GM12878 (cell line): ENCODE data around the gene NT5C2. TPM values are rescaled to one million over a fixed set of nuclear protein-coding genes. Genes with fewer than 3 reads are reported as not detected.

ENCODE experiments used
- ATAC-seq: fragments of 200-7000 bp; cut with Tn5 transposase; 3 replicates; pipeline ENCODE4 v1.9.1; 2020; ENCODE audit warnings: mild to moderate bottlenecking, moderate library complexity
- BruUV-seq: library from RNA; stranded (reverse); fragments of 400-500 nt; replicated peaks from 2 replicates; lab custom pipeline; 2021; lab: Mats Ljungman, UMichigan
- CTCF ChIA-PET: fragments of 300-600 bp; sonication (Branson Sonifier 250); formaldehyde crosslinking; extraction: SDS; loops from one replicate; lab custom pipeline; 2021; ENCODE audit warnings: inconsistent platforms; lab: Yijun Ruan, JAX
- POLR2A ChIA-PET: fragments of 350-600 bp; formaldehyde crosslinking; extraction: SDS; loops from one replicate; lab custom pipeline; 2021; ENCODE audit warnings: inconsistent platforms; lab: Charles Lee
- RAD21 ChIA-PET: fragments of 300-600 bp; sonication (Branson Sonifier 250); formaldehyde crosslinking; loops from one replicate; lab custom pipeline; 2023; ENCODE audit warnings: antibody characterized with exemption; ENCODE audit not compliant: unreplicated experiment; lab: Charles Lee
- SMC1A ChIA-PET: fragments of 300-600 bp; sonication (Branson Sonifier 250); formaldehyde crosslinking; loops from one replicate; lab custom pipeline; 2023; ENCODE audit not compliant: unreplicated experiment, uncharacterized antibody; lab: Charles Lee
- DNase-seq: peaks from one replicate; pipeline ENCODE4 v3.0.0-alpha.2; 2011; ENCODE audit warnings: low read depth, low spot score
- FAIRE-seq: peaks from 3 replicates; lab custom pipeline; 2011; peaks lifted over from hg19 to GRCh38; lab: Jason Lieb, UNC
- H2AFZ ChIP-seq: 2 replicates; pipeline ENCODE4 v1.6.0; 2011; ENCODE audit warnings: low read depth, low read length, control low read depth; ENCODE audit not compliant: control insufficient read depth
- H3K27ac ChIP-seq: 2 replicates; pipeline ENCODE4 v1.5.1; 2011; ENCODE audit warnings: control low read depth; ENCODE audit not compliant: control insufficient read depth, insufficient read depth
- H3K27me3 ChIP-seq, 2 experiments: replicated peaks in 1 of 2; 2 replicates each; pipeline versions ENCODE4 v1.6.0 to v1.6.1; 2011; ENCODE audit warnings: low read length in 1 of 2; ENCODE audit not compliant: control insufficient read depth in 2 of 2, insufficient read depth in 2 of 2
- H3K36me3 ChIP-seq, 2 experiments: 2 replicates each; pipeline ENCODE4 v1.5.1; 2011; ENCODE audit warnings: low read length in 1 of 2; ENCODE audit not compliant: control insufficient read depth in 2 of 2, insufficient read depth in 2 of 2
- H3K4me1 ChIP-seq: 2 replicates; pipeline ENCODE4 v1.6.1; 2011; ENCODE audit warnings: mild to moderate bottlenecking, low read length, moderate library complexity, mixed read lengths; ENCODE audit not compliant: control insufficient read depth, insufficient read depth
- H3K4me2 ChIP-seq: 2 replicates; pipeline ENCODE4 v1.6.0; 2011; ENCODE audit warnings: control low read depth; ENCODE audit not compliant: control insufficient read depth, insufficient read depth
- H3K4me3 ChIP-seq: fragments of 200-600 bp; sonication (generic); 2 replicates; pipeline ENCODE4 v1.5.1; 2016
- H3K79me2 ChIP-seq: 2 replicates; pipeline ENCODE4 v1.6.0; 2011; ENCODE audit warnings: low read length; ENCODE audit not compliant: control insufficient read depth, insufficient read depth
- H3K9ac ChIP-seq: 2 replicates; pipeline ENCODE4 v1.8.0; 2011; ENCODE audit warnings: low read length, control low read depth, mixed read lengths; ENCODE audit not compliant: control insufficient read depth, insufficient read depth
- H3K9me3 ChIP-seq: replicated peaks from 3 replicates; pipeline ENCODE4 v1.5.1; 2011; ENCODE audit warnings: mild to moderate bottlenecking, low read length; ENCODE audit not compliant: control insufficient read depth, insufficient read depth
- H4K20me1 ChIP-seq: 2 replicates; pipeline ENCODE4 v1.6.0; 2011; ENCODE audit not compliant: control insufficient read depth, insufficient read depth
- BHLHE40 ChIP-seq, 2 experiments: fragments of 450-650 bp in 1 of 2; IDR thresholded peaks; 2 replicates each; pipeline ENCODE4 v1.6.1; 2011 to 2017; ENCODE audit warnings: low read depth in 2 of 2, borderline replicate concordance in 1 of 2, improper control_type of control experiment in 1 of 2, low read length in 1 of 2, mild to moderate bottlenecking in 1 of 2
- GATAD2B ChIP-seq: fragments of 450-650 bp; conservative IDR thresholded peaks from 2 replicates; pipeline ENCODE4 v1.6.1; 2017; ENCODE audit warnings: low read depth, mild to moderate bottlenecking, moderate library complexity
- HCFC1 ChIP-seq: fragments of 150-350 bp; IDR thresholded peaks from 2 replicates; pipeline ENCODE4 v1.6.1; 2014; ENCODE audit warnings: low read length
- HDGF ChIP-seq: fragments of 450-650 bp; IDR thresholded peaks from 2 replicates; pipeline ENCODE4 v1.6.1; 2016; ENCODE audit warnings: antibody characterized with exemption
- IKZF1 ChIP-seq: fragments of 450-650 bp; conservative IDR thresholded peaks from 2 replicates; pipeline ENCODE4 v1.6.1; 2017; ENCODE audit warnings: antibody characterized with exemption, mild to moderate bottlenecking
- IKZF2 ChIP-seq, 2 experiments: fragments of 450-650 bp; IDR thresholded peaks; 2 replicates each; pipeline ENCODE4 v1.6.1; 2017; ENCODE audit warnings: mild to moderate bottlenecking in 2 of 2, moderate library complexity in 2 of 2
- KAT2A ChIP-seq: conservative IDR thresholded peaks from 2 replicates; pipeline ENCODE4 v1.6.1; 2011; ENCODE audit warnings: low read depth, low read length; ENCODE audit not compliant: control insufficient read depth
- LARP7 ChIP-seq: fragments of 450-650 bp; IDR thresholded peaks from 2 replicates; pipeline ENCODE4 v1.6.1; 2017; ENCODE audit warnings: mild to moderate bottlenecking
- MEF2B ChIP-seq: fragments of 450-650 bp; IDR thresholded peaks from 2 replicates; pipeline ENCODE4 v1.6.1; 2018; ENCODE audit warnings: mild to moderate bottlenecking, moderate library complexity; ENCODE audit not compliant: partially characterized antibody, poor library complexity, severe bottlenecking
- POLR2A ChIP-seq: IDR thresholded peaks from 2 replicates; pipeline ENCODE4 v1.6.1; 2011; ENCODE audit warnings: low read depth, mild to moderate bottlenecking, low read length
- RAD51 ChIP-seq: fragments of 450-650 bp; IDR thresholded peaks from 2 replicates; pipeline ENCODE4 v1.6.1; 2016; ENCODE audit warnings: moderate library complexity, mild to moderate bottlenecking, inconsistent platforms
- SIX5 ChIP-seq: IDR thresholded peaks from 2 replicates; pipeline ENCODE4 v1.6.1; 2011; ENCODE audit warnings: mild to moderate bottlenecking, low read depth, low read length, moderate library complexity; ENCODE audit not compliant: severe bottlenecking
- SPI1 ChIP-seq: IDR thresholded peaks from 2 replicates; pipeline ENCODE4 v1.6.1; 2011; ENCODE audit warnings: low read depth, mild to moderate bottlenecking, low read length, moderate library complexity, borderline replicate concordance; ENCODE audit not compliant: insufficient read depth
- SUZ12 ChIP-seq: fragments of 200-600 bp; sonication (generic); IDR thresholded peaks from one replicate; pipeline ENCODE4 v1.6.1; 2018; ENCODE audit warnings: antibody characterized with exemption, mild to moderate bottlenecking; ENCODE audit not compliant: unreplicated experiment
- TBL1XR1 ChIP-seq: IDR thresholded peaks from 2 replicates; pipeline ENCODE4 v1.6.1; 2012; ENCODE audit warnings: low read depth, low read length, improper control_type of control experiment
- WRNIP1 ChIP-seq: IDR thresholded peaks from 2 replicates; pipeline ENCODE4 v1.6.1; 2011; ENCODE audit warnings: low read depth, low read length, improper control_type of control experiment, borderline replicate concordance
- ZNF622 ChIP-seq: fragments of 450-650 bp; IDR thresholded peaks from 2 replicates; pipeline ENCODE4 v1.6.1; 2017; ENCODE audit warnings: mild to moderate bottlenecking, inconsistent platforms
- WGBS: methylation state at CpG from one replicate; pipeline ENCODE4 v1.1.6; 2016; ENCODE audit warnings: low lambda C conversion rate; ENCODE audit not compliant: insufficient replicate concordance, insufficient coverage; ENCODE audit errors: missing lambda C conversion rate; 5-methylcytosine and 5-hydroxymethylcytosine counted together
- in situ Hi-C: fragments of 300-500 bp; cut with MboI; formaldehyde crosslinking; loops from 9 replicates; pipeline ENCODE4 v1.14.3; 2018; ENCODE audit warnings: mixed read lengths
- intact Hi-C: fragments of 100-400 bp; cut with micrococcal nuclease; formaldehyde crosslinking; loops from one replicate; pipeline ENCODE4 v1.14.2; 2022; ENCODE audit not compliant: unreplicated experiment
- polyA plus RNA-seq, 11 experiments: library from polyadenylated mRNA; depleted of rRNA in 4 of 11; unstranded in 6 of 11; stranded (reverse) in 5 of 11; fragments of >200 nt; fragmentation: Nextera tagmentation in 4 of 11; fragmentation: Illumina TruSeq in 1 of 11; extraction: Ambion mirVana in 4 of 11; extraction: Trizol in 1 of 11; gene quantifications; 1 replicate in 1 of 11; 2 replicates in 10 of 11; pipeline versions ENCODE4 v1.2.1 to v1.2.3, GENCODE V29; 2011 to 2016; ENCODE audit warnings: inconsistent platforms in 2 of 11, missing spikeins in 2 of 11, low read depth in 1 of 11
- total RNA-seq, 4 experiments: library from RNA; depleted of rRNA in 3 of 4; stranded (reverse); fragments of >200 nt in 3 of 4; fragmentation: Illumina TruSeq in 1 of 4; extraction: Trizol in 1 of 4; gene quantifications; 2 replicates each; pipeline versions ENCODE4 v1.2.1 to v1.2.3, GENCODE V29; 2013 to 2021
- TF ChIP-seq, protein P1 (sequence below): fragments of 450-650 bp; IDR thresholded peaks from 2 replicates; pipeline ENCODE4 v1.6.1; 2017; ENCODE audit warnings: low read depth, mild to moderate bottlenecking, moderate library complexity
- TF ChIP-seq, protein P2 (sequence below), 3 experiments: IDR thresholded peaks in 2 of 3; conservative IDR thresholded peaks in 1 of 3; 2 replicates each; pipeline ENCODE4 v1.5.1; 2011; ENCODE audit warnings: low read depth in 3 of 3, low read length in 3 of 3, mild to moderate bottlenecking in 3 of 3, control low read depth in 2 of 3, moderate library complexity in 2 of 3, inconsistent platforms in 1 of 3, mixed read lengths in 1 of 3; ENCODE audit not compliant: control insufficient read depth in 2 of 3, insufficient read depth in 1 of 3; ENCODE audit errors: extremely low read depth in 1 of 3

NT5C2 gene
- total and polyA plus RNA-seq, 10 of the 15 experiments (the other 5 are each of a cell fraction or from before 2014, with no cell fraction given), result 15.8 to 70.1 (median 56.0) TPM

DNA sequence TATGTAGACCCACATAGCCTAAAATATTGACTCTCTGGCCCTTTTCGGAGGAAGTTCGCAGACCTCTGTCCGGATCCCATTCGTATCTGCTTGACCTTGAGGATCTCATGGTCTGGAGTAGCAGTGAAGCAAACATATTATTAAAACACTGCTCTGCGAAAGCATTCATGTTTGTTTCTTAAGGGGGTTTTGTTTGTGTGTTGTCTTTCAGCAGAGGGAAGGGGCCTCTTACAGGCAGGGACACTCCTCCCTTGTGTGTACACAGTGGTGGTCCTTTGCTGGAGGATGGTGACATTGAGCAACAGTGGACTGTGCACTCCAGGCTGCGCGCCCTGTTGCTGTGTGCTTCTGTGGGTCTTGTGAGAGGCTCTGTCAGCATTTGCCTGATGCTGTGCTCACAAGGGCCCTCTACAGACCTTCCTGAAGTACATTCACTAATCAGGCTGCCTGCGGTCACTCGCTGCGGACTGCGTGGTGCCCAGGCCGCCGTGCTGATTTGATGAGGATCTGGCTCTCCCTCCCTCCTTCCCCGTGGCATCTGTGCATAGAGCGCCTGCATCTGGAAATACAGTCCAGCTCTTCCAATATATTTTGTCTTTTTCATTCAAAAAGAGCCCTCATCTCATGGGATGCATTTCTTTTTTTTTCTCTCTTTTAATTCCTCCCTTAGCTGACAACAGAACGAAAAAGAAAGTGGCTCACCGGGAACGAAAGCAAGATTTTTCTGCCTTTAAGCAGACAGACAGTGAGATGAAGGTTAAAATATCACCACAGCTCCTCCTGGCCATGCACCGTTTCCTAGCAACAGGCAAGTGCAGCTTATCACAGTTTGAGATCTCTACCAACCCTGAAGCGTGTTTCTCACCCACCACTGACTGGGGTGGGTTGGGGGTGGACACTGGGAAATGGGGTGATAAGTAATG is 139.2 kb downstream of the NT5C2 start:
- 0 out of 2 replicates have a peak overlapping the region, but pooled peaks have one; percentile 9 for H3K9ac ChIP-seq
- H3K36me3 ChIP-seq, result no peaks in the 10 kb centered on the region
- H3K4me2 ChIP-seq, result peak overlapping the region; percentile 66
- H3K9me3 ChIP-seq, result no peaks in the 10 kb centered on the region
- H4K20me1 ChIP-seq, result no peaks in the 10 kb centered on the region
- no peaks in the 10 kb centered on the region for H3K79me2 ChIP-seq
- WGBS, result 88% methylated on average over 20 of the region's 20 CpGs
- BruUV-seq, result no TSS peak
- ChIA-PET CTCF (interaction anchor here (0.6 to 4.4 kb wide), 12 partner anchors 9 to 426 kb away, joined by 3 to 30 read pairs (median 8); partner anchors contain the start of genes CNNM2 and RPEL1), POLR2A (interaction anchor here (0.5 to 1.8 kb wide), 6 partner anchors 10 to 151 kb away, joined by 3 to 6 read pairs (median 4); no protein-coding TSS in a partner anchor), RAD21 (interaction anchor here (0.6 to 3.8 kb wide), 9 partner anchors 9 to 303 kb away, joined by 3 to 30 read pairs (median 4); partner anchors contain the start of gene CNNM2), SMC1A (interaction anchor here (0.5 to 2.4 kb wide), 11 partner anchors 12 to 280 kb away, joined by 3 to 12 read pairs (median 4); partner anchors contain the start of gene CNNM2)
- H3K27ac ChIP-seq, result no peak overlapping the region; the same call in 1 of the 2 replicates
- peak overlapping the region; percentile 49; the same call in 1 of the 2 replicates for H3K4me3 ChIP-seq
- no peaks in the 10 kb centered on the region for H3K4me1 ChIP-seq
- intact Hi-C loops, result loop anchor here (1.0 to 5.0 kb wide), 2 partner anchors 15 to 137 kb away; partner anchors contain the start of gene CNNM2
- in situ Hi-C loops, result no loop called here
- peak; percentile 99 for ATAC-seq
- DNase-seq, result peak; percentile 55
- FAIRE-seq, result peak; percentile 72
- H2AFZ ChIP-seq, result peak overlapping the region; percentile 36
- H3K27me3 ChIP-seq, result no peaks in the 10 kb centered on the region
- no peak for TF ChIP-seq SPI1
- TF ChIP-seq, protein P1, sequence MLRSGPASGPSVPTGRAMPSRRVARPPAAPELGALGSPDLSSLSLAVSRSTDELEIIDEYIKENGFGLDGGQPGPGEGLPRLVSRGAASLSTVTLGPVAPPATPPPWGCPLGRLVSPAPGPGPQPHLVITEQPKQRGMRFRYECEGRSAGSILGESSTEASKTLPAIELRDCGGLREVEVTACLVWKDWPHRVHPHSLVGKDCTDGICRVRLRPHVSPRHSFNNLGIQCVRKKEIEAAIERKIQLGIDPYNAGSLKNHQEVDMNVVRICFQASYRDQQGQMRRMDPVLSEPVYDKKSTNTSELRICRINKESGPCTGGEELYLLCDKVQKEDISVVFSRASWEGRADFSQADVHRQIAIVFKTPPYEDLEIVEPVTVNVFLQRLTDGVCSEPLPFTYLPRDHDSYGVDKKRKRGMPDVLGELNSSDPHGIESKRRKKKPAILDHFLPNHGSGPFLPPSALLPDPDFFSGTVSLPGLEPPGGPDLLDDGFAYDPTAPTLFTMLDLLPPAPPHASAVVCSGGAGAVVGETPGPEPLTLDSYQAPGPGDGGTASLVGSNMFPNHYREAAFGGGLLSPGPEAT, result peak; percentile 61; the same call in 1 of the 2 replicates
- TF ChIP-seq ZNF622, result no peak
- no peak for TF ChIP-seq POLR2A
- peak in 1 of 2 experiments; percentile 13; a peak in 1 of 4 replicates for TF ChIP-seq BHLHE40 (IDR thresholded peaks at IDR 0.05; ENCODE audit: borderline replicate concordance in 1 of 2, low read depth in 2 of 2, low read length in 1 of 2)
- no peak for TF ChIP-seq HCFC1
- TF ChIP-seq MEF2B, result no peak
- no peak for TF ChIP-seq TBL1XR1
- no peak for TF ChIP-seq SUZ12
- TF ChIP-seq GATAD2B, result no peak
- TF ChIP-seq, protein P2, sequence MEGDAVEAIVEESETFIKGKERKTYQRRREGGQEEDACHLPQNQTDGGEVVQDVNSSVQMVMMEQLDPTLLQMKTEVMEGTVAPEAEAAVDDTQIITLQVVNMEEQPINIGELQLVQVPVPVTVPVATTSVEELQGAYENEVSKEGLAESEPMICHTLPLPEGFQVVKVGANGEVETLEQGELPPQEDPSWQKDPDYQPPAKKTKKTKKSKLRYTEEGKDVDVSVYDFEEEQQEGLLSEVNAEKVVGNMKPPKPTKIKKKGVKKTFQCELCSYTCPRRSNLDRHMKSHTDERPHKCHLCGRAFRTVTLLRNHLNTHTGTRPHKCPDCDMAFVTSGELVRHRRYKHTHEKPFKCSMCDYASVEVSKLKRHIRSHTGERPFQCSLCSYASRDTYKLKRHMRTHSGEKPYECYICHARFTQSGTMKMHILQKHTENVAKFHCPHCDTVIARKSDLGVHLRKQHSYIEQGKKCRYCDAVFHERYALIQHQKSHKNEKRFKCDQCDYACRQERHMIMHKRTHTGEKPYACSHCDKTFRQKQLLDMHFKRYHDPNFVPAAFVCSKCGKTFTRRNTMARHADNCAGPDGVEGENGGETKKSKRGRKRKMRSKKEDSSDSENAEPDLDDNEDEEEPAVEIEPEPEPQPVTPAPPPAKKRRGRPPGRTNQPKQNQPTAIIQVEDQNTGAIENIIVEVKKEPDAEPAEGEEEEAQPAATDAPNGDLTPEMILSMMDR (IDR thresholded peaks at IDR 0.05 in 2 of 3, conservative IDR thresholded peaks at IDR 0.05 in 1 of 3; ENCODE audit: control insufficient read depth in 2 of 3, extremely low read depth in 1 of 3, insufficient read depth in 1 of 3, low read depth in 3 of 3, low read length in 3 of 3), result peak; percentile 39 to 68 (median 54); a peak in 4 of 6 replicates
- TF ChIP-seq IKZF1, result peak; percentile 29; the same call in 1 of the 2 replicates
- no peak for TF ChIP-seq RAD51
- TF ChIP-seq SIX5, result no peak
- no peak for TF ChIP-seq LARP7
- no peak for TF ChIP-seq WRNIP1
- no peak for TF ChIP-seq KAT2A
- TF ChIP-seq HDGF, result peak; percentile 62; the same call in 1 of the 2 replicates
- TF ChIP-seq IKZF2 (IDR thresholded peaks at IDR 0.05), result peak in 1 of 2 experiments; percentile 21; a peak in 2 of 4 replicates
